ENCODE measurements around the gene AHI1.

DNA sequence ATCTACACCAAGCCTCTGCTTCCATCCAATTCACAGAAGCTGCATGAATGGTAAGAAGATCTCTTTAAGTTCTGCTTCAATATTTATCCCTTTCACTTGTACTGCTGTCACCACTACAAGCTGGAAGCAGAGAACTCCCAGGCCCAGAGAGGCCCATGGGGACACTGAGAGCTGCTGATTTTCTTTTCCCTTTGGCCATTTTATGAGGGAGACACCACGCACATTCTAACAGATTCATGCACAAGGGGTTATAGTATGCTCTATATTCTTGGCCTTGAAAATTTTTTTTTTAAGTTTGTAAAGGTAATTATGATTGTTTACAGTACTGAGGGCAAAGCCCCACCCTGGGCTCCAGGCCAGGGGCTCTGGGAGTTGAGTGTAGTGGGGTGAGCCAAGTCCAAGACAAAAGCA lies 228.1 kb downstream of the AHI1 start:
- TF ChIP-seq, protein P1, sequence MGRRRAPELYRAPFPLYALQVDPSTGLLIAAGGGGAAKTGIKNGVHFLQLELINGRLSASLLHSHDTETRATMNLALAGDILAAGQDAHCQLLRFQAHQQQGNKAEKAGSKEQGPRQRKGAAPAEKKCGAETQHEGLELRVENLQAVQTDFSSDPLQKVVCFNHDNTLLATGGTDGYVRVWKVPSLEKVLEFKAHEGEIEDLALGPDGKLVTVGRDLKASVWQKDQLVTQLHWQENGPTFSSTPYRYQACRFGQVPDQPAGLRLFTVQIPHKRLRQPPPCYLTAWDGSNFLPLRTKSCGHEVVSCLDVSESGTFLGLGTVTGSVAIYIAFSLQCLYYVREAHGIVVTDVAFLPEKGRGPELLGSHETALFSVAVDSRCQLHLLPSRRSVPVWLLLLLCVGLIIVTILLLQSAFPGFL (CRISPR knock-in tag; IDR thresholded peaks at IDR 0.05; ENCODE audit: borderline replicate concordance), result no peak
- no peak for TF ChIP-seq IRF2 (CRISPR knock-in tag; IDR thresholded peaks at IDR 0.05; ENCODE audit: borderline replicate concordance, low read depth)
- TF ChIP-seq TEAD4 (CRISPR knock-in tag; IDR thresholded peaks at IDR 0.05), result no peak

Measured in WTC11 (cell line).